Measurements from ENCODE around the gene DHRS9. TPM values are rescaled to one million over a fixed set of nuclear protein-coding genes. Genes with fewer than 3 reads are reported as not detected.
A peak's percentile ranks its signal among the peaks of the same experiment; 100 is the strongest.

DHRS9 gene
- total and polyA plus RNA-seq, 9 of the 15 experiments (the other 6 are each of a cell fraction or from before 2014, with no cell fraction given) = 0.27 to 1.7 (median 0.69) TPM

DNA sequence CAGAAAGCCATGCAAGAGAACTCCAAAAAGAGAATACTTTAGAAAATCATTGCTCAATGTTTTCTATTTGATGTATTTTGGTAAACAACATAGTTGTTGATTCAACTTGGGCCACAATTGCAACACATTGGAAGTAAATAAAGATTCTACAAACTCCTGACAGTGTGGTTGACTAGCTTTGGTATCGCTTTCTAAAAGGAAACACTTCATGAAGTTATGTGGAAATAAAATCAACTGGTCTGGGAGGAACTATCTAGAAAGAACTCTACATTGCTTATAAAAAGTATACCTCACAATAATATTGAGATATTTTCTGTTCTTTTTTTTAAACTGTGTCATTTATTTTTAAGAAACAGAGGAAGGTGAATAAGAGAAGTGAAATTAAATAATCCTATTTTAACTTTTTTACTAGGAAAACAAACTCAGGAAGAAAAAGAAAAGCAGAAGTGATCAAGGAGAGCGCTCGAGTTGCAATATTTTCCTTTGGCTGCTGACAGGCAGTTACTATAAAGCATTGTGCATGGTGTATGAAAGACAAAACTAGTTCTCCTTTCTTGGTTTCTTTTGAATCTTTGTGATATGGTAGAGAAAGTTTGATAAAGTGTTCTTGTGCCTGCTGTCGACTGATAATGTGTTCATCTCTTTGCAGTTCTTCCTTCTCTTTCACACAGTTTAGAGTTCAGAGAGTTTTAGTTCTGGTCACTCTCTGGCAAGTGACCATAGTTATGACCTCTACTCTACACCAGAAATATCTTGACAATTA is 3.0 kb downstream of the DHRS9 start (continued):
- no peak for TF ChIP-seq HNRNPUL1 (IDR thresholded peaks at IDR 0.05; ENCODE audit: low read length)
- TF ChIP-seq CREB1 (IDR thresholded peaks at IDR 0.05) = no peak
- TF ChIP-seq CREB1 (CRISPR knock-in tag; IDR thresholded peaks at IDR 0.05) = no peak
- no peak for TF ChIP-seq XRCC4 (IDR thresholded peaks at IDR 0.05; ENCODE audit: extremely low read depth, insufficient read depth, insufficient read length)
- peak; percentile 67; the same call in 1 of the 2 replicates for TF ChIP-seq ELF4 (CRISPR knock-in tag; IDR thresholded peaks at IDR 0.05)
- TF ChIP-seq RAD51 (IDR thresholded peaks at IDR 0.05; ENCODE audit: borderline replicate concordance, low read depth) = no peak
- no peak for TF ChIP-seq ZNF639 (CRISPR knock-in tag; conservative IDR thresholded peaks at IDR 0.05 in 1 of 2, IDR thresholded peaks at IDR 0.05 in 1 of 2)
- TF ChIP-seq, protein P1, sequence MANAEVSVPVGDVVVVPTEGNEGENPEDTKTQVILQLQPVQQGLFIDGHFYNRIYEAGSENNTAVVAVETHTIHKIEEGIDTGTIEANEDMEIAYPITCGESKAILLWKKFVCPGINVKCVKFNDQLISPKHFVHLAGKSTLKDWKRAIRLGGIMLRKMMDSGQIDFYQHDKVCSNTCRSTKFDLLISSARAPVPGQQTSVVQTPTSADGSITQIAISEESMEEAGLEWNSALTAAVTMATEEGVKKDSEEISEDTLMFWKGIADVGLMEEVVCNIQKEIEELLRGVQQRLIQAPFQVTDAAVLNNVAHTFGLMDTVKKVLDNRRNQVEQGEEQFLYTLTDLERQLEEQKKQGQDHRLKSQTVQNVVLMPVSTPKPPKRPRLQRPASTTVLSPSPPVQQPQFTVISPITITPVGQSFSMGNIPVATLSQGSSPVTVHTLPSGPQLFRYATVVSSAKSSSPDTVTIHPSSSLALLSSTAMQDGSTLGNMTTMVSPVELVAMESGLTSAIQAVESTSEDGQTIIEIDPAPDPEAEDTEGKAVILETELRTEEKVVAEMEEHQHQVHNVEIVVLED (CRISPR knock-in tag; IDR thresholded peaks at IDR 0.05) = no peak
- TF ChIP-seq RFX7 (CRISPR knock-in tag; IDR thresholded peaks at IDR 0.05) = no peak
- no peak for TF ChIP-seq KLF13 (tag; IDR thresholded peaks at IDR 0.05; ENCODE audit: borderline replicate concordance, low read depth)
- TF ChIP-seq MITF (IDR thresholded peaks at IDR 0.05) = no peak
